ENCODE measurements around the gene USP40.

USP40 gene

DNA sequence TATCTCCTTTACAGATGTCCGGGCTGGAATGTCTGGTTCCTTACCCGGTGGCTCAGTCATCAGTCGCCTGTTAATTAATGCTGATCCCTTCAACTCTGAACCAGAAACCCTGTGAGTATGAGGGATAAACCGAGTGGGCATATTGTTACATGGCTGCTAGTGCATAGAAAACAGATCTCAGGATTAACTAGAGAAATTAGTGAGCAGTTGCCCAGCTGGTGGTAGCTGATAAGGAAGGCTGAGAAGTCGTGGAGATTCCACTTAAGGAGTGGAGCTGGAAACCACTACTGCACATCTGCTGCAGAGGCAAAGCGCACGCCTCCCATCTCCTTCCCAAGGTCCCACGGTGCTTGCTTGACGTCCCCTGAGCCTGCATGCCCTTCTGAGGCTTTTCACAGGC is 114.6 kb downstream of the USP40 start:
- Histone ChIP-seq H3K9me3 (ENCODE audit: insufficient read depth, low read length, severe bottlenecking) (no peaks in the 10 kb centered on the region), H3K4me3 (ENCODE audit: low read depth in 1 of 2, low read length in 2 of 2) (no peak overlapping the region), H2AFZ (ENCODE audit: low read depth, low read length) (no peak overlapping the region), H3K79me2 (ENCODE audit: insufficient read depth, low read length) (no peaks in the 10 kb centered on the region), H3K9ac (ENCODE audit: low read depth, low read length) (no peak overlapping the region), H3K4me2 (ENCODE audit: insufficient read depth, low read length) (no peak overlapping the region), H4K20me1 (ENCODE audit: insufficient read depth, low read length) (0 out of 2 replicates have a peak, but pooled peaks cover 7% of the 10 kb centered on the region), H3K4me1 (ENCODE audit: insufficient read depth, low read length) (no peaks in the 10 kb centered on the region), H3K27me3 (ENCODE audit: insufficient read depth, low read length, poor library complexity) (no peaks in the 10 kb centered on the region), H3K36me3 (ENCODE audit: insufficient read depth, low read length) (peaks cover 86% of the 10 kb centered on the region), H3K27ac (ENCODE audit: low read length) (no peak overlapping the region)
- no peak for ATAC-seq (ENCODE audit: insufficient read depth, low read depth)
- no peak for DNase-seq
- TF ChIP-seq, protein P1, sequence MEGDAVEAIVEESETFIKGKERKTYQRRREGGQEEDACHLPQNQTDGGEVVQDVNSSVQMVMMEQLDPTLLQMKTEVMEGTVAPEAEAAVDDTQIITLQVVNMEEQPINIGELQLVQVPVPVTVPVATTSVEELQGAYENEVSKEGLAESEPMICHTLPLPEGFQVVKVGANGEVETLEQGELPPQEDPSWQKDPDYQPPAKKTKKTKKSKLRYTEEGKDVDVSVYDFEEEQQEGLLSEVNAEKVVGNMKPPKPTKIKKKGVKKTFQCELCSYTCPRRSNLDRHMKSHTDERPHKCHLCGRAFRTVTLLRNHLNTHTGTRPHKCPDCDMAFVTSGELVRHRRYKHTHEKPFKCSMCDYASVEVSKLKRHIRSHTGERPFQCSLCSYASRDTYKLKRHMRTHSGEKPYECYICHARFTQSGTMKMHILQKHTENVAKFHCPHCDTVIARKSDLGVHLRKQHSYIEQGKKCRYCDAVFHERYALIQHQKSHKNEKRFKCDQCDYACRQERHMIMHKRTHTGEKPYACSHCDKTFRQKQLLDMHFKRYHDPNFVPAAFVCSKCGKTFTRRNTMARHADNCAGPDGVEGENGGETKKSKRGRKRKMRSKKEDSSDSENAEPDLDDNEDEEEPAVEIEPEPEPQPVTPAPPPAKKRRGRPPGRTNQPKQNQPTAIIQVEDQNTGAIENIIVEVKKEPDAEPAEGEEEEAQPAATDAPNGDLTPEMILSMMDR (IDR thresholded peaks at IDR 0.05; ENCODE audit: borderline replicate concordance, extremely low read depth, low read length, poor library complexity, severe bottlenecking): no peak
- no peak for TF ChIP-seq EZH2 (IDR thresholded peaks at IDR 0.05; ENCODE audit: borderline replicate concordance, low read depth, low read length, severe bottlenecking)

DNA sequence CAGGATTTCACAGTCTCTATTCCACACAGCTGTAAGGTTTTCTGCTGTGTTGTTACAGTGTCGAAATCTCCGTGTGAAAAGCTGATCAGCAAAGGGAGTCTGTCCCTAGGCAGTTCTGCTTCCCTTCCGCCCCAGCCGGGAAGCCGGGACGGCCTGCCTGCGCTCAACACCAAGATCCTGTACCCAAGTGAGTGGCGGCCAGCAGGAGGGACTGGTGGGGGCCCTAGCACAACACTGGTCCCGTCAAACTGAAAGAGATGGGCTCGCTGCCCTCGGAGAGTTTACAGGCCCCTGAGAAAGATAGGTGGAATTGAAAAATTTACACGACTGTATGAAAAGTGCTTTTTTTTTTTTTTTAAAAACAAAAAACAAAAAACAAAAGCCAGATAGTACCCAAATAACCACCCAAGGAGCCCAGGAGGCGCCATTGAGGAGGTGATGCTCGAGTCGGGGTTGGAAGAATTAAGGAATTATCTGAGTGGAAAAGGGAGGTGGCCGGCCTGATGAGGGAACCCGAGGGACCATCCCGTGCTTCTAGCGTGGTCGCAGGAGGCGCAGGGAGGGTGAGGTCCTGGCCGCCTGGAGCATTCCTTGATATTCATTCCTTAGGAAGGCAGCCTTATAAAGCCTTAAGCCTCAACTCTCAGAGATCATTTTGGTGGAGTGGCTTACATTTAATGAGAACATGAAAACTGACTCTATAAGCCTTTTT is 115.6 kb downstream of the USP40 start:
- Histone ChIP-seq H3K79me2 (ENCODE audit: insufficient read depth, low read length) (no peaks in the 10 kb centered on the region), H3K9me3 (ENCODE audit: insufficient read depth, low read length, severe bottlenecking) (no peaks in the 10 kb centered on the region), H3K36me3 (ENCODE audit: insufficient read depth, low read length) (peaks cover 87% of the 10 kb centered on the region), H3K27me3 (ENCODE audit: insufficient read depth, low read length, poor library complexity) (no peaks in the 10 kb centered on the region), H3K4me3 (ENCODE audit: low read depth in 1 of 2, low read length in 2 of 2) (no peak overlapping the region), H3K4me2 (ENCODE audit: insufficient read depth, low read length) (no peak overlapping the region), H2AFZ (ENCODE audit: low read depth, low read length) (no peak overlapping the region), H3K4me1 (ENCODE audit: insufficient read depth, low read length) (no peaks in the 10 kb centered on the region), H3K9ac (ENCODE audit: low read depth, low read length) (no peak overlapping the region), H4K20me1 (ENCODE audit: insufficient read depth, low read length) (0 out of 2 replicates have a peak, but pooled peaks cover 7% of the 10 kb centered on the region), H3K27ac (ENCODE audit: low read length) (no peak overlapping the region)
- no peak for TF ChIP-seq EZH2 (IDR thresholded peaks at IDR 0.05; ENCODE audit: borderline replicate concordance, low read depth, low read length, severe bottlenecking)
- TF ChIP-seq, protein P1 (IDR thresholded peaks at IDR 0.05; ENCODE audit: borderline replicate concordance, extremely low read depth, low read length, poor library complexity, severe bottlenecking): no peak
- DNase-seq: no peak
- no peak for ATAC-seq (ENCODE audit: insufficient read depth, low read depth)

DNA sequence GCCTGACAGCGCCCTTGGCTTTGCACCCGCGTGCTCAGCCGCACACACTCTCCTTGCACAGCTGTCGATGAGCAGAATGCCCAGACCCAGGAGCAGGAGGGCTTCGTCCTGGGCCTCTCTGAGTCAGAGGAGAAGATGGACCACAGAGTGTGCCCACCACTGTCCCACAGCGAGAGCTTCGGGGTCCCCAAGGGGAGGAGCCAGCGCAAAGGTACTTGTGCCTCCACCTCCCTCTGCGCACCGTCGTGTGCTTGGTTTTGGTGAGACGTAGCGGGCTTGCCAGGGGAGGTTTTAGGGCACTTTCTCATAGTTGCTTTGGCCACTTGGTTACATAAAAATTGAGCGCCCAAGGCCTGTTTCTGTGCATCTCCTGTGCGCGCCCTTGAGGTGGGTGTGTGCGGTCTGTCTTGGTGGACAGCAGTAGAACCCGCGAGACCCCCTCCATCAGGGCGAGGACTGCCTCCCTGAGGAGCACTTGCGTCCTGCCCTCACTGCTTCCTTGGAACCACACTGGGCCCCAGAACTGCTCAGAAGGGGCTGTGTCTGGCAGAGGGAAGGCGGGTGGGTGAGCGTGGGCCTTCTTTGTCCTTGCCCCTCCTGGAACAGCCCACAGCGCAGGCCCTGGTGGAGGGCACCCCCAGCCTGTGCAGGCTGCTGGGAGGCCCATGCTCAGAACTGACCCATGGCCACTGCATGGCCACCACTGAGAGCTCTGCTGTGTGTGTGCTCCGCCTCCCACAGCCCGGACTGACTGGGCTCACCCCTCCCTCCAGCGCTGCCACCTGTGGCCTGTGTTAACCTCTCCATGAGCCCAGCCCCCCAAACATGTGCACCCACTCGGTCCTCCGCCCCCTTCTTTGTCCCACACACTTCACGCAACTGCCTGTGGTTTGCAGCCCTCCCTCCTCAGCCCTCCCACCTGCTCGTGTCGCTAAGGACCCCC is 116.4 kb downstream of the USP40 start:
- Histone ChIP-seq H4K20me1 (ENCODE audit: insufficient read depth, low read length) (0 out of 2 replicates have a peak, but pooled peaks cover 7% of the 10 kb centered on the region), H3K36me3 (ENCODE audit: insufficient read depth, low read length) (peaks cover 89% of the 10 kb centered on the region), H3K79me2 (ENCODE audit: insufficient read depth, low read length) (no peaks in the 10 kb centered on the region), H3K9me3 (ENCODE audit: insufficient read depth, low read length, severe bottlenecking) (no peaks in the 10 kb centered on the region), H3K27me3 (ENCODE audit: insufficient read depth, low read length, poor library complexity) (no peaks in the 10 kb centered on the region), H2AFZ (ENCODE audit: low read depth, low read length) (no peak overlapping the region), H3K4me2 (ENCODE audit: insufficient read depth, low read length) (no peak overlapping the region), H3K4me1 (ENCODE audit: insufficient read depth, low read length) (no peaks in the 10 kb centered on the region), H3K4me3 (ENCODE audit: low read depth in 1 of 2, low read length in 2 of 2) (no peak overlapping the region), H3K27ac (ENCODE audit: low read length) (no peak overlapping the region), H3K9ac (ENCODE audit: low read depth, low read length) (no peak overlapping the region)
- ATAC-seq (ENCODE audit: insufficient read depth, low read depth) (peak; percentile 53), DNase-seq (peak; percentile 33)
- no peak for TF ChIP-seq EZH2 (IDR thresholded peaks at IDR 0.05; ENCODE audit: borderline replicate concordance, low read depth, low read length, severe bottlenecking)
- TF ChIP-seq, protein P1 (IDR thresholded peaks at IDR 0.05; ENCODE audit: borderline replicate concordance, extremely low read depth, low read length, poor library complexity, severe bottlenecking): no peak
